Measurements from ENCODE around the gene LAG3.
"Not testable (repeated sequence)": the region's sequence is repeated elsewhere in the genome, so short reads cannot be mapped to it uniquely, and the experiment has no call there.

LAG3 gene

GRCh38 chr12:6772331-6772695 lies at the start of gene LAG3:
Gene LAG3, plus strand, starts transcription at chr12:6772520. Its CDS starts 333 bp downstream, at chr12:6772853.
- DNase-seq (ENCODE audit: low spot score), result peak; percentile 66

GRCh38 chr12:6722863-6723262 lies 49.5 kb upstream of the LAG3 start:
- DNase-seq (ENCODE audit: low spot score), result no peak

GRCh38 chr12:6723607-6724408 lies 48.5 kb upstream of the LAG3 start, which contains the start of gene COPS7A:
Gene COPS7A, plus strand, starts transcription at chr12:6724046. Its CDS starts 611 bp downstream, at chr12:6724657.
- DNase-seq (ENCODE audit: low spot score), result peak; percentile 95

- DNase-seq (ENCODE audit: low spot score), result no peak
These were observed 47.9 kb upstream of the LAG3 start for GRCh38 chr12:6724409-6724797.

- no peak for DNase-seq (ENCODE audit: low spot score)
These were observed 47.0 kb upstream of the LAG3 start for GRCh38 chr12:6725350-6725749.

GRCh38 chr12:6729186-6729585 lies 43.1 kb upstream of the LAG3 start:
- no peak for DNase-seq (ENCODE audit: low spot score)

GRCh38 chr12:6730169-6730568 lies 42.2 kb upstream of the LAG3 start:
- no peak for DNase-seq (ENCODE audit: low spot score)

GRCh38 chr12:6734506-6735387 lies 37.6 kb upstream of the LAG3 start:
- DNase-seq (ENCODE audit: low spot score), result no peak

- peak; percentile 69 for DNase-seq (ENCODE audit: low spot score)
These were observed 36.7 kb upstream of the LAG3 start for GRCh38 chr12:6735448-6736191.

- no peak for DNase-seq (ENCODE audit: low spot score)
These were observed 35.6 kb upstream of the LAG3 start for GRCh38 chr12:6736754-6737153.

GRCh38 chr12:6742080-6742479 lies 30.2 kb upstream of the LAG3 start:
- DNase-seq (ENCODE audit: low spot score), result not testable (repeated sequence)

GRCh38 chr12:6742834-6743233 lies 29.5 kb upstream of the LAG3 start:
- no peak for DNase-seq (ENCODE audit: low spot score)

- not testable (repeated sequence) for DNase-seq (ENCODE audit: low spot score)
These were observed 29.0 kb upstream of the LAG3 start for GRCh38 chr12:6743300-6743699.

- no peak for DNase-seq (ENCODE audit: low spot score)
These were observed 26.4 kb upstream of the LAG3 start for GRCh38 chr12:6745741-6746525.

GRCh38 chr12:6747216-6747615 lies 25.1 kb upstream of the LAG3 start:
- DNase-seq (ENCODE audit: low spot score), result no peak

GRCh38 chr12:6748761-6749160 lies 23.6 kb upstream of the LAG3 start:
- DNase-seq (ENCODE audit: low spot score), result no peak

- no peak for DNase-seq (ENCODE audit: low spot score)
These were observed 21.8 kb upstream of the LAG3 start for GRCh38 chr12:6750506-6750905.

- no peak for DNase-seq (ENCODE audit: low spot score)
These were observed 20.6 kb upstream of the LAG3 start for GRCh38 chr12:6751767-6752166.

GRCh38 chr12:6752167-6752920 lies 20.0 kb upstream of the LAG3 start:
- peak; percentile 77 for DNase-seq (ENCODE audit: low spot score)

GRCh38 chr12:6752921-6753771 lies 19.2 kb upstream of the LAG3 start, which contains the start of gene MLF2:
Gene MLF2, minus strand, starts transcription at chr12:6753141. Its CDS starts 807 bp downstream, at chr12:6752334.
- DNase-seq (ENCODE audit: low spot score), result peak; percentile 95

Measured in HuH-7.5 (cell line).